LNCaP clone FGC (cell line): ENCODE measurements around the gene WAC.

ENCODE experiments used
- DNase-seq: peaks from one replicate; pipeline ENCODE4 v3.0.0-alpha.2; 2011; ENCODE audit warnings: low read depth
- H3K4me3 ChIP-seq: 2 replicates; pipeline ENCODE4 v1.5.1; 2011; ENCODE audit warnings: mild to moderate bottlenecking, low read depth, low read length, control low read depth
- CTCF ChIP-seq: IDR thresholded peaks from 2 replicates; pipeline ENCODE4 v1.5.1; 2012; ENCODE audit warnings: mild to moderate bottlenecking; ENCODE audit not compliant: control insufficient read depth, insufficient read depth; ENCODE audit errors: extremely low read depth

Gene WAC

GRCh38 chr10:28581916-28582315 lies 49.0 kb downstream of the WAC start:
- H3K4me3 ChIP-seq: no peak overlapping the region
- no peak for DNase-seq
- TF ChIP-seq CTCF: no peak

- no peak overlapping the region for H3K4me3 ChIP-seq
- no peak for DNase-seq
- no peak for TF ChIP-seq CTCF
These were observed 52.2 kb downstream of the WAC start for GRCh38 chr10:28585076-28585475.

- TF ChIP-seq CTCF: no peak
- DNase-seq: no peak
- no peak overlapping the region for H3K4me3 ChIP-seq
These were observed 53.3 kb downstream of the WAC start for GRCh38 chr10:28586176-28586575.

- TF ChIP-seq CTCF: no peak
- no peak for DNase-seq
- H3K4me3 ChIP-seq: no peak overlapping the region
These were observed 54.5 kb downstream of the WAC start for GRCh38 chr10:28587270-28587969.

GRCh38 chr10:28587970-28588290 lies 55.0 kb downstream of the WAC start:
- no peak overlapping the region for H3K4me3 ChIP-seq
- TF ChIP-seq CTCF: peak; percentile 64
- peak; percentile 85 for DNase-seq

- no peak for DNase-seq
- H3K4me3 ChIP-seq: no peak overlapping the region
- no peak for TF ChIP-seq CTCF
These were observed 60.0 kb downstream of the WAC start for GRCh38 chr10:28592953-28593352.

GRCh38 chr10:28593811-28594210 lies 60.9 kb downstream of the WAC start:
- no peak for DNase-seq
- no peak overlapping the region for H3K4me3 ChIP-seq
- no peak for TF ChIP-seq CTCF
